Tibial nerve (tissue), 4 donors: Measurements from ENCODE around the gene SLC2A5. TPM values are rescaled to one million over a fixed set of nuclear protein-coding genes. Genes with fewer than 3 reads are reported as not detected.

Source experiments
- DNase-seq, 2 donors: peaks; one replicate each; pipeline ENCODE4 v3.0.0-alpha.2; 2019; ENCODE audit warnings: low spot score in 2 of 2
- H3K27ac ChIP-seq, 4 donors: fragments of 200-600 bp; sonication (generic) in 3 of 4; one replicate each; pipeline ENCODE4 v1.5.1; 2017 to 2019; ENCODE audit warnings: mild to moderate bottlenecking in 1 of 4
- H3K27me3 ChIP-seq, 2 donors: fragments of 200-600 bp; sonication (generic) in 1 of 2; one replicate each; pipeline versions ENCODE4 v1.5.1 to v1.6.0; 2017 to 2019
- H3K36me3 ChIP-seq, 3 donors: fragments of 200-600 bp; sonication (generic); one replicate each; pipeline ENCODE4 v1.5.1; 2018 to 2019
- H3K4me1 ChIP-seq, 4 donors: fragments of 200-600 bp; sonication (generic) in 3 of 4; one replicate each; pipeline ENCODE4 v1.5.1; 2017 to 2019
- H3K4me3 ChIP-seq, 4 donors: fragments of 200-600 bp; sonication (generic) in 3 of 4; one replicate each; pipeline ENCODE4 v1.5.1; 2017 to 2019; ENCODE audit warnings: mild to moderate bottlenecking in 1 of 4, moderate library complexity in 1 of 4
- H3K9me3 ChIP-seq, 4 donors: fragments of 200-600 bp; sonication (generic) in 3 of 4; one replicate each; pipeline ENCODE4 v1.5.1; 2017 to 2019
- CTCF ChIP-seq, 5 experiments: fragments of 200-600 bp in 3 of 5; fragments of 450-650 bp in 2 of 5; sonication (generic) in 3 of 5; IDR thresholded peaks; one replicate each; pipeline ENCODE4 v1.5.1; 2016 to 2019; ENCODE audit warnings: antibody characterized with exemption in 5 of 5, mild to moderate bottlenecking in 3 of 5, moderate library complexity in 2 of 5
- EP300 ChIP-seq, 2 donors: sonication (generic); formaldehyde crosslinking; IDR thresholded peaks; one replicate each; pipeline ENCODE4 v1.6.1; 2017; ENCODE audit warnings: antibody characterized with exemption in 2 of 2, mild to moderate bottlenecking in 1 of 2
- POLR2A ChIP-seq, 2 donors: fragments of 450-650 bp; IDR thresholded peaks; one replicate each; pipeline ENCODE4 v1.6.1; 2017; ENCODE audit warnings: antibody characterized with exemption in 2 of 2, mild to moderate bottlenecking in 2 of 2, moderate library complexity in 2 of 2
- WGBS, 2 donors: methylation state at CpG; one replicate each; pipeline ENCODE4 v1.1.5; 2018; 5-methylcytosine and 5-hydroxymethylcytosine counted together
- total RNA-seq, 4 donors: library from RNA; depleted of rRNA; stranded (reverse); fragments of >200 nt; gene quantifications; one replicate each; pipeline ENCODE4 v1.1.0, GENCODE V29; 2016

SLC2A5 gene
- total RNA-seq, result 10 to 100 TPM in 1 of 4 donors, 1 to 10 TPM in 3; 1.9 to 15.7 (median 5.2) TPM

GRCh38 chr1:9069326-9070100 lies at the start of gene SLC2A5:
Gene SLC2A5 (minus strand): TSS chr1:9069635. CDS start chr1:9069536, 99 bp downstream.
- WGBS, 2 donors, result 34 to 48% methylated on average over 8 of the region's 8 CpGs

GRCh38 chr1:9118186-9118585 lies 48.8 kb upstream of the SLC2A5 start:
- no peak overlapping the region for H3K27ac ChIP-seq
- H3K9me3 ChIP-seq, result no peaks in the 10 kb centered on the region
- H3K4me3 ChIP-seq, result no peak overlapping the region
- H3K36me3 ChIP-seq, result peaks cover 0 to 11% (median 2%) of the 10 kb centered on the region in 3 donors
- no peaks in the 10 kb centered on the region for H3K27me3 ChIP-seq
- H3K4me1 ChIP-seq, result peaks cover 0 to 29% (median 4%) of the 10 kb centered on the region in 4 donors
- DNase-seq, result no peak
- 77 to 79% methylated on average over 5 to 7 of the region's 7 CpGs for WGBS, 2 donors
- no peak for TF ChIP-seq EP300 (IDR thresholded peaks at IDR 0.05)
- TF ChIP-seq POLR2A (IDR thresholded peaks at IDR 0.05), result no peak

More at GRCh38 chr1:9069326-9070100, at the start of gene SLC2A5:
- no peaks in the 10 kb centered on the region for H3K9me3 ChIP-seq
- no peak for TF ChIP-seq EP300 (IDR thresholded peaks at IDR 0.05)
- peak in 1 of 2 donors; percentile 13 for TF ChIP-seq POLR2A (IDR thresholded peaks at IDR 0.05)
- TF ChIP-seq CTCF (IDR thresholded peaks at IDR 0.05), result no peak
- H3K36me3 ChIP-seq, result no peaks in the 10 kb centered on the region
- peaks cover 0 to 31% (median 14%) of the 10 kb centered on the region in 4 donors for H3K4me1 ChIP-seq
- DNase-seq, result peak in 1 of 2 donors; percentile 14
- H3K4me3 ChIP-seq, result peak within 1 kb of the TSS in 2 of 4 donors; percentile 30 to 35
- peak within 1 kb of the TSS in 3 of 4 donors; percentile 67 to 74 (median 72) for H3K27ac ChIP-seq
- H3K27me3 ChIP-seq, result no peaks in the 10 kb centered on the region

- Histone ChIP-seq H3K4me1 (peaks cover 0 to 30% (median 4%) of the 10 kb centered on the region in 4 donors), H3K36me3 (peaks cover 0 to 22% (median 0%) of the 10 kb centered on the region in 3 donors), H3K4me3 (no peak overlapping the region), H3K9me3 (no peaks in the 10 kb centered on the region), H3K27ac (peak overlapping the region in 1 of 4 donors; percentile 9), H3K27me3 (no peaks in the 10 kb centered on the region)
- TF ChIP-seq CTCF (IDR thresholded peaks at IDR 0.05) (no peak), POLR2A (IDR thresholded peaks at IDR 0.05) (no peak), EP300 (IDR thresholded peaks at IDR 0.05) (no peak)
- 76 to 81% methylated on average over 5 of the region's 5 CpGs for WGBS, 2 donors
- DNase-seq, result no peak
Measured at GRCh38 chr1:9115351-9116205, 46.1 kb upstream of the SLC2A5 start.

- Histone ChIP-seq H3K27ac (no peak overlapping the region), H3K27me3 (no peaks in the 10 kb centered on the region), H3K4me1 (peaks cover 0 to 24% (median 2%) of the 10 kb centered on the region in 4 donors), H3K9me3 (no peaks in the 10 kb centered on the region), H3K4me3 (no peak overlapping the region), H3K36me3 (peaks cover 0 to 28% (median 0%) of the 10 kb centered on the region in 3 donors)
- DNase-seq, result no peak
- TF ChIP-seq CTCF (IDR thresholded peaks at IDR 0.05) (no peak), POLR2A (IDR thresholded peaks at IDR 0.05) (no peak), EP300 (IDR thresholded peaks at IDR 0.05) (no peak)
- WGBS, 2 donors, result 81 to 94% methylated on average over 13 of the region's 13 CpGs
Measured at GRCh38 chr1:9112961-9113880, 43.8 kb upstream of the SLC2A5 start.

GRCh38 chr1:9111957-9112356 lies 42.5 kb upstream of the SLC2A5 start:
- H3K4me1 ChIP-seq, result peaks cover 0 to 34% (median 2%) of the 10 kb centered on the region in 4 donors
- H3K4me3 ChIP-seq, result no peak overlapping the region
- no peak overlapping the region for H3K27ac ChIP-seq
- TF ChIP-seq CTCF (IDR thresholded peaks at IDR 0.05) (no peak), POLR2A (IDR thresholded peaks at IDR 0.05) (no peak), EP300 (IDR thresholded peaks at IDR 0.05) (no peak)
- 94 to 95% methylated on average over 9 of the region's 9 CpGs for WGBS, 2 donors
- H3K27me3 ChIP-seq, result no peaks in the 10 kb centered on the region
- H3K36me3 ChIP-seq, result peaks cover 0 to 32% (median 0%) of the 10 kb centered on the region in 3 donors
- H3K9me3 ChIP-seq, result no peaks in the 10 kb centered on the region
- DNase-seq, result no peak
